Neural cell (in vitro differentiated cells): Measurements from ENCODE around the gene TRIM72.

ENCODE experiments used
- EP300 ChIP-seq: fragments of 450-650 bp; conservative IDR thresholded peaks from 2 replicates; pipeline ENCODE4 v1.6.1; 2014; ENCODE audit warnings: antibody characterized with exemption, mild to moderate bottlenecking, moderate library complexity; ENCODE audit not compliant: poor library complexity, severe bottlenecking
- RAD21 ChIP-seq: fragments of 450-650 bp; conservative IDR thresholded peaks from 2 replicates; pipeline ENCODE4 v1.6.1; 2014; ENCODE audit warnings: antibody characterized with exemption, mild to moderate bottlenecking, moderate library complexity

DNA sequence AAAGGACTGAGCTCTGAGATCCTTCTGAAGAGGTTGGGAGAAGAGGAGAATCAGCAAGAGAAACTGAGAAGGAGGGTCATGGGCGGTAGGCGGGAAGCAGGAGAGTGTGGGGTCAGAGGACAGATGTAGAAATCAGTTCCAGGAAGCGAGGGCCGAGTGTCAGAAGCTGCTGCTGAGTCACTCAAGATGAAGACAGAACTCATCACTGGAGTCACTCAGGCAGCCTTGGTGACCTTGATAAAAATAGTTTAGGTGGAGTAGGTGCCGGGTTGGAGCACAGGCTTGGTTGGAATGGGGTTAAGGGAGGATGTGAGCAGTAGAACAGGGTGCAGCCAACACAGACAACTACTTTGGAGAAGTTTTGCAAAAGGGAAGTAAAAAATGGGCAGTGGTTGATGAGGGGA lies 39.7 kb downstream of the TRIM72 start:
- TF ChIP-seq EP300 = no peak
- no peak for TF ChIP-seq RAD21
